Right atrium auricular region (tissue), 2 donors: ENCODE data around the gene RSRC2. TPM values are rescaled to one million over a fixed set of nuclear protein-coding genes. Genes with fewer than 3 reads are reported as not detected.
"Not testable (repeated sequence)": the region's sequence is repeated elsewhere in the genome, so short reads cannot be mapped to it uniquely, and the experiment has no call there.

Experiments
- DNase-seq: peaks from one replicate; pipeline ENCODE4 v3.0.0-alpha.2; 2019; ENCODE audit warnings: low spot score
- H3K27ac ChIP-seq, 2 donors: fragments of 200-600 bp; sonication (generic); 1 replicate in 1 of 2; 2 replicates in 1 of 2; pipeline ENCODE4 v1.5.1; 2016 to 2019
- H3K27me3 ChIP-seq, 2 donors: fragments of 200-600 bp; sonication (generic); one replicate each; pipeline versions ENCODE4 v1.5.1 to v1.6.0; 2017 to 2019
- H3K36me3 ChIP-seq: fragments of 200-600 bp; sonication (generic); one replicate; pipeline ENCODE4 v1.5.1; 2016
- H3K4me1 ChIP-seq, 2 donors: fragments of 200-600 bp; sonication (generic); one replicate each; pipeline versions ENCODE4 v1.5.1 to v1.6.0; 2017 to 2019
- H3K4me3 ChIP-seq, 2 donors: fragments of 200-600 bp; sonication (generic); 1 replicate in 1 of 2; 2 replicates in 1 of 2; pipeline ENCODE4 v1.5.1; 2017 to 2019; ENCODE audit warnings: mild to moderate bottlenecking in 1 of 2, moderate library complexity in 1 of 2
- H3K9me3 ChIP-seq, 2 donors: fragments of 200-600 bp; sonication (generic); one replicate each; pipeline ENCODE4 v1.5.1; 2019
- total RNA-seq, 2 donors: library from RNA; depleted of rRNA; stranded (reverse); fragments of >200 nt; gene quantifications; one replicate each; pipeline ENCODE4 v1.1.0, GENCODE V29; 2016
- TF ChIP-seq, protein P1 (sequence below), 2 donors: fragments of 200-600 bp; sonication (generic); IDR thresholded peaks; one replicate each; pipeline ENCODE4 v1.5.1; 2019; ENCODE audit warnings: antibody characterized with exemption in 2 of 2

The RSRC2 gene
- total RNA-seq, 2 donors from 2014 or later: 35.6 to 36.6 TPM

DNA sequence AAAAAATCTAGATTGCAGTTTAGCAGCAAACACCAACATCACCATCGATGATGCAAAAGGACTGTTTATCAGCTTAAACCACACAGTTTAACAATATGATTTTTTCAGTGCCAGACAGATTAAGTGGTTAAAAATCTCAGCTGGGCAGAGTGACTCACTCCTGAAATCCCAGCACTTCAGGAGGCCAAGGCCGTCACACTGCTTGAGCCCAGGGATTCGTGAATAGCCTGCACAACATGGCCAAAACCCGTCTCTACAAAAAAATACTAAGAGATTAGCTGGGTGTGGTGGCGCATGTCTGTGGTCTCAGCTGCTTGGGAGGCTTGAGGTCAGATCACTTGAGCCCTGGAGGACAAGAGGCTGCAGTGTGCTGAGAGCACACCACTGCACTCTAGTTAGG lies 8.9 kb downstream of the RSRC2 start:
- Histone ChIP-seq H3K36me3 (peaks cover 92% of the 10 kb centered on the region), H3K4me1 (peaks cover 0 to 14% of the 10 kb centered on the region in 2 donors), H3K27ac (no peak overlapping the region), H3K27me3 (no peaks in the 10 kb centered on the region), H3K9me3 (no peaks in the 10 kb centered on the region), H3K4me3 (no peak overlapping the region)
- TF ChIP-seq, protein P1, sequence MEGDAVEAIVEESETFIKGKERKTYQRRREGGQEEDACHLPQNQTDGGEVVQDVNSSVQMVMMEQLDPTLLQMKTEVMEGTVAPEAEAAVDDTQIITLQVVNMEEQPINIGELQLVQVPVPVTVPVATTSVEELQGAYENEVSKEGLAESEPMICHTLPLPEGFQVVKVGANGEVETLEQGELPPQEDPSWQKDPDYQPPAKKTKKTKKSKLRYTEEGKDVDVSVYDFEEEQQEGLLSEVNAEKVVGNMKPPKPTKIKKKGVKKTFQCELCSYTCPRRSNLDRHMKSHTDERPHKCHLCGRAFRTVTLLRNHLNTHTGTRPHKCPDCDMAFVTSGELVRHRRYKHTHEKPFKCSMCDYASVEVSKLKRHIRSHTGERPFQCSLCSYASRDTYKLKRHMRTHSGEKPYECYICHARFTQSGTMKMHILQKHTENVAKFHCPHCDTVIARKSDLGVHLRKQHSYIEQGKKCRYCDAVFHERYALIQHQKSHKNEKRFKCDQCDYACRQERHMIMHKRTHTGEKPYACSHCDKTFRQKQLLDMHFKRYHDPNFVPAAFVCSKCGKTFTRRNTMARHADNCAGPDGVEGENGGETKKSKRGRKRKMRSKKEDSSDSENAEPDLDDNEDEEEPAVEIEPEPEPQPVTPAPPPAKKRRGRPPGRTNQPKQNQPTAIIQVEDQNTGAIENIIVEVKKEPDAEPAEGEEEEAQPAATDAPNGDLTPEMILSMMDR (IDR thresholded peaks at IDR 0.05): no peak
- DNase-seq: no peak

DNA sequence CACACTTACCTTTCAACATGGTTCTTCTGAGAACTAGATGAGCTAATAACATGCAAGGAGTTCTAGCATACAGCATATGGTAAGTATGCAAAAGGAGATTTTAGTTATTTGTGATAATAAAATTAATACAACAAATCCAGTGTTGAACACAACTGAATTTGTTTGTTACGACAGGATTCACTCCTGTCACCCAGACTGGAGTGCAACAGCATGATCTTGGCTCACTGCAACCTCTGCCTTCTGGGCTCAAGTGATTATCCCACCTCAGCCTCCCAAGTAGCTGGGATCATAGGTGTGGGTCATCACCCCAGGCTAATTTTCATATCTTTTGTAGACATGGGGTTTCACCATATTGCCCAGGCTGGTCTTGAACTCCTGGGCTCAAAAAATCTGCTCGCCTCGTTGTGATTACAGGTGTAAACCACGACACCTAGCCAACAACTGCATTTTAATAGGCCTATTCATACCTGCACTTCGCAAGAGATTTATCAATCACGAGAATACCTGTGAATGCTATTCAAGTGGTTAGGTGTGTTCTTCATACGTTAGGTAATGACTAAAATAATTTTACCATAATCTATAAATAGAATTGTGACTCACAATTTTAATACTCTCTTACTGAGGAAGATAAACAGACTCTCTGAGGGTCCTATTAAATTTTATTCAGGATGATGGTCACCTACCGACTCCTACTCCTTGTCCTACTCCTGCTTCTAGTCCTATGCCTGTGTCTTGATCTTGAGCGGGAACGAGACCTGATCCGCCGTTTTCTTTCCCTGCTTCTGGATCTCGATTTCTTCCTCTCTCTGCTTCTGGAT lies 10.0 kb downstream of the RSRC2 start:
- DNase-seq: no peak
- Histone ChIP-seq H3K9me3 (no peaks in the 10 kb centered on the region), H3K36me3 (peaks cover 95% of the 10 kb centered on the region), H3K27ac (no peak overlapping the region), H3K27me3 (no peaks in the 10 kb centered on the region), H3K4me3 (no peak overlapping the region), H3K4me1 (peaks cover 0 to 5% of the 10 kb centered on the region in 2 donors)
- TF ChIP-seq, protein P1 (IDR thresholded peaks at IDR 0.05): no peak

DNA sequence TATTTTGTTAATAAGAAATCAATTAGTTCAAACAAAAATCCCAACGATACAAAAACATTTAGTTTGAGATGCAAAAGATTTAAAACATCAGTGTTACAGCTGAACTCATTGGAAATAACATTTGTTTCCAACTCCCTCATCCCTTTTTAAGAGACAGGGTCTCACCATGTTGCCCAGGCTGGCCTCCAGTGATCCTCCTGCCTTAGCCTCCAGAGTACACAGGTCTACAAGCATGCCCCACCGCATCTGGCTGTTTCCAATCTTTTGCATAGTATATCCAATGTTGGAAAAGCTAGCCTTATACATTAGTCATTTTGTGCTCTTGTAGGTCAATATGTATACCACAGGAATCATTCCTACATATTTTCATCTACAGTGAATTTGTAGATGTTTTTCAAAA lies 11.5 kb downstream of the RSRC2 start:
- Histone ChIP-seq H3K4me1 (peaks cover 0 to 5% of the 10 kb centered on the region in 2 donors), H3K27ac (no peak overlapping the region), H3K9me3 (no peaks in the 10 kb centered on the region), H3K27me3 (no peaks in the 10 kb centered on the region), H3K4me3 (no peak overlapping the region), H3K36me3 (peaks cover 95% of the 10 kb centered on the region)
- DNase-seq: no peak
- TF ChIP-seq, protein P1 (IDR thresholded peaks at IDR 0.05): no peak

DNA sequence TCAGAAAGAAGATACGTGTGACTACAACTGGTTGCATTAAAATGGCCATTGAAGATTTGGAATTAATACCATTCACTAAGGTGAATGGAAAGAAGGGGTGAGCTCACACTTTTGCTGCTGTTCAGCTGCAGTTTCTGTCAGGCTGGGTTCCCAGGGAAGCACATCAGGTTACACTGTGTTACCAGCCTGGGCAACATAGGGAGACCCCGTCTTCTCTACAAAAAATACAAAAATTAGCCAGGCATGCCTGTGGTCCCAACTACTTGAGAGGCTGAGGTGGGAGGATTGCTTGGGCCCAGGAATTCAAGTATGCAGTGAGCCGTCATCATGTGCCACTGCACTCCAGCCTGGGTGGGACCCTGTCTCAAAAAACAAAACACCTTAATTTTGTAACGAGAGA lies 13.1 kb downstream of the RSRC2 start:
- Histone ChIP-seq H3K4me1 (peaks cover 0 to 5% of the 10 kb centered on the region in 2 donors), H3K27me3 (no peaks in the 10 kb centered on the region), H3K27ac (no peak overlapping the region), H3K4me3 (no peak overlapping the region), H3K9me3 (no peaks in the 10 kb centered on the region), H3K36me3 (peaks cover 95% of the 10 kb centered on the region)
- TF ChIP-seq, protein P1 (IDR thresholded peaks at IDR 0.05): no peak
- DNase-seq: no peak

DNA sequence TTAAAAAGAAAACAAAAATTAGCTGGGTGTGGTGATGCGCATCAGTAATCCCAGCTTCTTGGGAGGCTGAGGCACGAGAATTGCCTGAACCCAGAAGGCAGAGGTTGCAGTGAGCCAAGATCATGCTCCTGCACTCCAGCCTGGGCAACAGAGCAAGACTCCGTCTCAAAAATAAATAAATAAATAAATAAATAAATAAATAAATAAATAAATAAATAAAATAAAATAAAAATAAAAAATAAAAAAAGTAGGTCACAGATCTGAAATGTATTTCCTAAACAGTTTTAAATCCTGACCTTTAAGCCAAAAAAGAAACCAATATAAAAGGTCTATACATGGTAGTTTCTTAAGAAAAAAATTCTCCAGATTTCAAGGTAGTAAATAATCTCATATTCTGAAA lies 13.7 kb downstream of the RSRC2 start:
- not testable (repeated sequence) for H3K4me3 ChIP-seq, H3K4me1 ChIP-seq, H3K27ac ChIP-seq, H3K9me3 ChIP-seq, H3K27me3 ChIP-seq, DNase-seq
- H3K36me3 ChIP-seq: peaks cover 95% of the 10 kb centered on the region

DNA sequence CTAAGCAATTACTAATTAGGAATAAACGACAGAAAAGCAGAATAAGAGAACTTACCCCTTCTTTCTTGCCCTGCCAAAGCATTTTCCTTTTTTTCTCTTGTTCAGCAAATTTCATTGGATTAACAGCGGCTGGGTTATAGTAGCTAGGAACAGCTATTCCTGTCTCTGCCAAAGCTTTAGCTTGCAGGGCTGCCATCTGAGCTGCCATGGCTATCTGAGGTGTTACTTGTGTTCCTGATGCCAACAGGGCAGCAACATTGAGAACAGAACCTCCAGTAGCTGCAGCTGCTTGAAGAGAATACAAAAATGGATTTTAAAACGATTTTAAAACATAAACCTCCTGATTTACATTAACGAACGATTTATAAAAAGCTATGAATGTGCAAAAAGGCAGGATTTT lies 18.6 kb downstream of the RSRC2 start:
- peaks cover 98% of the 10 kb centered on the region for H3K36me3 ChIP-seq
- TF ChIP-seq, protein P1 (IDR thresholded peaks at IDR 0.05): no peak
- peaks cover 0 to 6% of the 10 kb centered on the region in 2 donors for H3K4me1 ChIP-seq
- no peak overlapping the region for H3K4me3 ChIP-seq
- DNase-seq: no peak
- H3K27me3 ChIP-seq: no peaks in the 10 kb centered on the region
- no peak overlapping the region for H3K27ac ChIP-seq
- no peaks in the 10 kb centered on the region for H3K9me3 ChIP-seq
